GM18499 (cell line): Measurements from ENCODE around the gene MALRD1.

ENCODE experiments used
- ATAC-seq: cut with Tn5 transposase; IDR thresholded peaks from one replicate; pipeline ENCODE4 v1.9.1; 2021; ENCODE audit warnings: moderate number of reproducible peaks; ENCODE audit not compliant: insufficient read depth, unreplicated experiment

Gene MALRD1

GRCh38 chr10:19209319-19209718 is 160.7 kb downstream of the MALRD1 start:
- no peak for ATAC-seq

GRCh38 chr10:19212590-19212989 is 164.0 kb downstream of the MALRD1 start:
- ATAC-seq: no peak

- ATAC-seq: no peak
Measured at GRCh38 chr10:19221216-19221615, 172.6 kb downstream of the MALRD1 start.

- no peak for ATAC-seq
Measured at GRCh38 chr10:19226025-19226424, 177.4 kb downstream of the MALRD1 start.

- ATAC-seq: no peak
Measured at GRCh38 chr10:19231034-19231433, 182.4 kb downstream of the MALRD1 start.

- ATAC-seq: no peak
Measured at GRCh38 chr10:19245889-19246752, 197.5 kb downstream of the MALRD1 start.

GRCh38 chr10:19247843-19248242 is 199.2 kb downstream of the MALRD1 start:
- no peak for ATAC-seq

GRCh38 chr10:19250546-19250945 is 201.9 kb downstream of the MALRD1 start:
- ATAC-seq: no peak

GRCh38 chr10:19252531-19252930 is 203.9 kb downstream of the MALRD1 start:
- ATAC-seq: no peak

- ATAC-seq: no peak
Measured at GRCh38 chr10:19256331-19256730, 207.7 kb downstream of the MALRD1 start.

GRCh38 chr10:19263262-19263661 is 214.7 kb downstream of the MALRD1 start:
- ATAC-seq: no peak

GRCh38 chr10:19283285-19283684 is 234.7 kb downstream of the MALRD1 start:
- ATAC-seq: no peak

GRCh38 chr10:19283786-19284185 is 235.2 kb downstream of the MALRD1 start:
- no peak for ATAC-seq

- ATAC-seq: no peak
Measured at GRCh38 chr10:19290770-19291169, 242.2 kb downstream of the MALRD1 start.

GRCh38 chr10:19294233-19294632 is 245.6 kb downstream of the MALRD1 start:
- ATAC-seq: no peak

GRCh38 chr10:19299645-19300044 is 251.0 kb downstream of the MALRD1 start:
- no peak for ATAC-seq

GRCh38 chr10:19302117-19302516 is 253.5 kb downstream of the MALRD1 start:
- no peak for ATAC-seq

- ATAC-seq: no peak
Measured at GRCh38 chr10:19310066-19310465, 261.5 kb downstream of the MALRD1 start.

- ATAC-seq: no peak
Measured at GRCh38 chr10:19316204-19316870, 267.7 kb downstream of the MALRD1 start.

- ATAC-seq: no peak
Measured at GRCh38 chr10:19317952-19318351, 269.4 kb downstream of the MALRD1 start.

GRCh38 chr10:19325581-19325980 is 277.0 kb downstream of the MALRD1 start:
- ATAC-seq: no peak

- ATAC-seq: no peak
Measured at GRCh38 chr10:19328582-19328981, 280.0 kb downstream of the MALRD1 start.
